Measurements from ENCODE around the gene NKIRAS1.
"Not testable (repeated sequence)": the region's sequence is repeated elsewhere in the genome, so short reads cannot be mapped to it uniquely, and the experiment has no call there.

Gene NKIRAS1

DNA sequence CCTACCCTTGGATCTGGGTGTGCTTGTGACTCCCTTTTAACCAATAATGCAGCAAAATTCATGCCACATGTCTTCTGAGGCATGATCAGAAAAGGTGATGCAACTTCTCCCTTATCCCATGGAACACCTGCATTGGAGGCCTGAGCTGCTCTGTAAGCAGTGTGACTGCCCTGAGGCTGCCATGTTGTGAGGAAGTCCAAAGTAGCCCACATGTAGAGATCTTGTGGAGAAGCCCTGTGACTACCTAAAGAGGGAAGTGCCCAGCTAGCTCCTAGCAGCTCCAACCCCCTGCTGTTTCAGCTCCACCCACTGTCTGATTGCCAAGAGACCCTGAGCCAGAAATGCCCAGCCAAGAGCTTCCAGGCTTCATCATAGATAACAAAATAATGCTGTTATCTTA lies 21.9 kb upstream of the NKIRAS1 start:
- no peak for DNase-seq

DNA sequence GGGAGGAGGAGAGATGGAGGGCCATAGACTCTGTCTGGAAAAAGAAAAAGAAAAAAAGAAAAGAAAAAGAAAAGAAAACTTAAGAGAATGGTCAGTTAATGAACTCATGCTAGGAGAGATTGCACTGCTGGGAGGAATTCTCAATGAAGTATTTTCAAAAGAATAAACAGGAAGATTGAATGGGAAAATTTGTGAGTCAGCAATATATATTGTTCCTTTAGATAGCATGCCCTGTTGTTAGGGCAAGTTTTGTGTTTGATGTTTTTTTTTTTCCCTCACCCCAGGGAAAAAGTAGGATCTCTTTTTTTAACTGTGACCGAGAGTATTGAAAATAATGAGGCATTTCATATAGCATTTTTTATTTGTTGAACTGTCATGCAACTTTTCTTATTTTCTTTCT lies 20.5 kb upstream of the NKIRAS1 start:
- DNase-seq: no peak

DNA sequence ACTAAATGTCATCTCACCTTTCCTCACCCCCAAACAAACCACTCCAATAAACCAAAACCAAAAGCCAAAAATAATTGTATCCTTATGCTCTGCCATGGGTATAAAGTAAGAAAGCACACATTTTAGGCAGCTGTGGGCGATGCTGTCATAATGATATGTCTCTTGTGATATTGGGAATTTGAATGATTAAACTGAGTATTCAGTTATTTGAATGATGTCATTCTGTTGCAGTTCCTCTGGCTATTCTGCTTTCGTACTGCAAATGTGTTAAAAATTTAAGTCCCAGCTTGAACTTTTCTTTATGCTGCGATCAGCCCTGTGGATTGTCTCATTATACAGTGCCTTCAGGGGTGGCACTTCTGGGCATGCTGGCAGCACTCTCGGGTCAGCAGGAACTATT lies 17.5 kb upstream of the NKIRAS1 start:
- no peak for DNase-seq

DNA sequence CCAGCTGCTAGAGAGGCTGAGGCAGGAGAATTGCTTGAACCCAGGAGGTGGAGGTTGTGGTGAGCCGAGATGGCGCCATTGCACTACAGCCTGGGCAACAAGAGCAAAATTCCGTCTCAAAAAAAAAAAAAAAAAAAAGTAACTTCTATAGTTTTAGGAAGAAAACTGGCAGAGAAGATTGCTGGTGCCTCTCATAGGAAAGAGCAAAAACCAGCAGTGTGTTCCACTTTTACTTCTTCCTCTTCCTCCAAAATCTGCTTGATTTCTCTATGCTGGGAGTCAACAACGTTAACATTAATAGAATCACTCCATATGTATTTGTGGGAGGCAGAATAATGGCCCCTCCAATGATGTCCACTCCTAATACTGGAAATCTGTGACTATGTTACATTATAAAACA lies 15.8 kb upstream of the NKIRAS1 start:
- no peak for DNase-seq

DNA sequence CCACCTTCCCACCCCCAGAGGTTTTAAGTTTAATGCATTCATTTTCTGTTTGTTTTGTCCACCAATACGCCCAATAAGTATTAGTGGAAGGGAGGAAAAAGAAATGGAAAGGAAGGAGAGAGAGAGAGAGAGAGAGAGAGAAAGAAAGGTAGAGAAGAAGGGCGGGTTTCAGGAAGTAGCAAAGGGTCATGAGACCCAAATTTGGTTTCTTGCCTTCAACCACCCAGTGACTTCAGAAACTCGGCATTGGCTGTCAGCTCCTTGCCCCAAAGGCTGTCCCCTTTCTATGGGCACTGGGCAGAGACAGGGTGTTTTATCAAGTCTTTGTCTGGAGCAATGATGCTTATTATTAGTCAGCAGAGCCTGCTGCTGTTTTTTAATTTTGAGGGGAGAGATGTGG lies 14.8 kb upstream of the NKIRAS1 start:
- DNase-seq: no peak

DNA sequence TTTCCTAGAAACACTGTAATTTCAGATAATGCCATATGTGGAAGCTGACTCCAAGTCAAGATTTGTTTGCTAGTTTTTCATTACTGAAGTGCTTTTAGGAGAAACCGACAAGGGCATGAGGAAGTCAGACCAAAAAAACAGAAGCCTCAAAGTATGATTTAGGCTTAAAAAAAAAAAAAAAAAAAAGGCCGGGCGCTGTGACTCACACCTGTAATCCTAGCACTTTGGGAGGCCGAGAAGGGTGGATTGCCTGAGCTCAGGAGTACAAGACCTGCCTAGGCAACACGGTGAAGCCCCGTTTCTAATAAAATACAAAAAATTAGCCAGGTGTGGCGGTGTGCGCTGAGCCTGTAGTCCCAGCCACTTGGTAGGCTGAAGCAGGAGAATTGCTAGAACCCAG lies 11.7 kb upstream of the NKIRAS1 start:
- DNase-seq: no peak

DNA sequence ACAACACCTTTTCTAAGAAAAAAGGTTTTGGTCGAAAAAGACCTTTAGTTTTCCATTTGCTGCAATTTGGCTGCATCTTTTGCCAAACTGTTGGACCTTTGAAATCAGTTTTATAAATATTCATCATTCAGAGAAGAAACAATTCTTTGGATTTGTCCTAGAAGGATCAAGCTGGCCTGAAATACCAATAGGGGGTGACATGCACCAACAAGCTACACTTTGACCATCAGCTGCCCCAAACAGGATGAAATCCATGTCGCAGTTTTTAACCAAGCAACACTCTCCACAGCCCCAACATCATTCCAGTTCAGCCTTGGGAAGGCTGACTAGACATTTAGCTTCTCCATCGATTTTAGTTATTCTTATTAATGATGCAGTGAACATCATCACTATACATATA lies 9.9 kb upstream of the NKIRAS1 start:
- DNase-seq: no peak

DNA sequence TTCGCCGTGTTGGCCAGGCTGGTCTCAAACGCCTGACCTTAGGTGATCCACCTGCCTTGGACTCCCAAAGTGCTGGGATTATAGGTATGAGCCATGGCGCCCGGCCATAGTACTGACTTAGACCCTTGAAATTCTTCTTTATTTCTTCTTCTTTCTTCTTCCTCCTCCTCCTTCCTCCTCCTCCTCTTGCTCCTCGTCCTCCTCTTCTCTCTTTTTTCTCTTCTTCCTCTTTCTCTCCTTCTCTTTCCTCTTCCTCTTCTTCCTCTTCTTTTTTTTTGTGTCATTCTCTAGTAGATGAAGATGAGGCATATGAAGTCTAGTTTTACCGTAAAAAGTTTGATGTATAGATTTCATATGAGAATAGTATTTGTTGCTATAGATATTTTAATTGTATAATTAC lies 9.5 kb upstream of the NKIRAS1 start:
- no peak for DNase-seq

DNA sequence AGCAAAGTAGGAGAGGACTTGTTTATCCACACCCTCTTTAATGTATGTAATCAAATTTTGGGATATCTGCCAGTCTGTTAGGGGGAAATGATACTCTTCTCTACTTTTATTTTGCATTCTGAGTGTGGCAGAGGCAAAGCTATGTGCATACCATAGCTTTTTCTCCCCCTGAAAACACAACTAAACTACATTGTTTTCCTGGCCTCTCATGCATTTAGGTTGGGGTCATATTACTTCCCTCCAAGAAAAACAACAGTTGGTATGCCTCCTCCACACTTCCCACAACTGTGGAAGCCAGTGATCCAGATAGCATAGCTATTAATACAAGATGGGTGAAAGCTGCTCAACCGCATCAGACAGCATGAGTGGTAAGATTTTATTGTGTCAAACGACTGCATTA lies 7.0 kb upstream of the NKIRAS1 start:
- no peak for DNase-seq

DNA sequence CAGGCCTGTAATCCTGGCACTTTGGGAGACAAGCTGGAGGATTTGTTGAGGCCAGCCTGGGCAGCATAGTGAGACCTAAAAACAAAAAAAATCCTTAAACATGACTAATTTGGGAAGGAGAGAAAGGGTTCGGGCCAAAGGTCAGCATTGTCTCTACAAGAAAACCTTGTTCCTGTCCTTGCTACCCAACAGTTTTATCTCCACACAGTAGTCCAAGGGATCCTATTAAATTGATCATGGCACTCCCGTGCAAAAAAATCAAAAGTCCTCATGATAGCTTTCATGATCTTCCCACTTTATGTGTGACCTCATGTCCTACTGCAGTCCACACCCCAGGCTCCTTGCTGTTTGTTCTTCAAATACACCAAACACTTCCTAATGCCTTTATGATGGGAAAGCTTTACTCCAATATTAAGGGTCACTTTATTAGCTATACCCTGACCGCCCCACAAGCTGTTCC lies 4.3 kb upstream of the NKIRAS1 start:
- DNase-seq: no peak

DNA sequence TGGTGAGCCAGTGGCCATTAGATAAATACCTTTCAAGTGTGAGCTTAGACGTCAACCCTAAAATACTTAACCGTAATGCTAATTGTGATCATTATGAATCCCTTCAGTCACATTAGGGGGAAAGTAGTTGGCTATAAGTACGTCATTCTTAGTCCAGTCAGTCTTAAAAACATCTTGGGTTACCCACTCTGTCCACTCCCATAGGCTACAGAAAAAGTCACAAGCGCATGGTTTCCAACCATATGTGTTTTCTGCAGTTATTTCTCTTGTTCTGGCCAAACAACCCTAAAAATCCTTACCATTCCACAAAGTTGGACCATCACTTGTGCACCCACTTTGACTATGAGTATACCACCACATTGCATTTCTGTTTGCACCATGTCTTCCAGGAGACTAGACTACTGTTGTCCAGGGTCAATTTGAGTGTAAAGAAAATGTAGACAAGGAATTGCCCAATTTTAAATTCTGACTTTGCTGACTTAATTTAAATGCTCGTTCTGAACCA lies 3.4 kb upstream of the NKIRAS1 start:
- no peak for DNase-seq

DNA sequence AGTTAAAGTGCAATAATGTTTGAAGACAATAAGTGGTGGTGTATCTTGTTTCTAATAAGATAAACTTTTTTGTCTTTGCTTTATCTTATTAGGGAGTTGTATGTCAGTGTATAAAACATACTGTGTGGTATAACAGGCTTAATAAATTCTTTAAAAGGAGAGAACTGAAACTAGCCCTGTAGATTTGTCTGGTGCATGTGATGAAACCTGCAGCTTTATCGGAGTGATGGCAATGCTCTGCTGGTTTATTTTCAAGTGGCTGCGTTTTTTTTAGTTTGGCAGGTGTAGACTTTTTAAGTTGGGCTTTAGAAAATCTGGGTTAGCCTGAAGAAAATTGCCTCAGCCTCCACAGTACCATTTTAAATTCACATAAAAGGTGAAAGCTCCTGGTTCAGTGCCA lies 2.8 kb upstream of the NKIRAS1 start:
- DNase-seq: no peak

DNA sequence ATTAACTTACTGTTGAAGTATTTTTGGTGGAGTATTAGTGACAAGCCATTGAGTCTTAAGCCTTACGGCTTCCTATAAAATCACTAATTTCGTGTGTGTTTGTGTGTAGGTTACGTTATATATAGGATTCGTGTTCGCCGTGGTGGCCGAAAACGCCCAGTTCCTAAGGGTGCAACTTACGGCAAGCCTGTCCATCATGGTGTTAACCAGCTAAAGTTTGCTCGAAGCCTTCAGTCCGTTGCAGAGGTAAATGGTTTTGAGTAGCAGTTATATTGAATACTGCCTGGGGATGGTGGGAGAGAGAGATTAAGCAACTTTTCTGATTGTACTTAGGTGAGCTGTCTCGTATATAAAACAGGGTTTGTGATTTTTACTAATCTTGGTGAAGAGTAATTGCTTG lies 1.5 kb upstream of the NKIRAS1 start:
- not testable (repeated sequence) for DNase-seq

DNA sequence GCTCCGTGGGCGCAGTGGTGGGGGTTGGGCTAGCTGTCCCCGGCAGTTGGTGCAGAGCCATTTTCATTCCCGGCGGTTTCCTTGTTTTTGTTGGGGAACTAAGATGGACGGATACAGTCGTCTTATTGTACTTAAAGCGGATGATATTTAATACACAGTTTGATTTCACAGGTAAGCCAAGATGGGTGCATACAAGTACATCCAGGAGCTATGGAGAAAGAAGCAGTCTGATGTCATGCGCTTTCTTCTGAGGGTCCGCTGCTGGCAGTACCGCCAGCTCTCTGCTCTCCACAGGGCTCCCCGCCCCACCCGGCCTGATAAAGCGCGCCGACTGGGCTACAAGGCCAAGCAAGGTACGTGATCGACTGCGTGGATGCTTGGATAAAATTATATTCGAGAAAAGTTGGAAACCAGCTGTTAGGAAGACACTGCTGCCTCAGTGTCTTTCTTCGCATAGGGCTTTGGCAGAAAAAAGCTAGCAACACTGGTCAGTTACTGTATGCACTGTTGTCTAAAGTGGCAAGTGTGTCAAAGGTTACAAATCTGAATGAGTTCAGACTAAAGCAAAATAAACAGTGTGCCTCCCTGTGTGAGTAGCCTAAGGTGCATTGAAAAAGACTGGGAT lies 1.0 kb upstream of the NKIRAS1 start:
- not testable (repeated sequence) for DNase-seq

DNA sequence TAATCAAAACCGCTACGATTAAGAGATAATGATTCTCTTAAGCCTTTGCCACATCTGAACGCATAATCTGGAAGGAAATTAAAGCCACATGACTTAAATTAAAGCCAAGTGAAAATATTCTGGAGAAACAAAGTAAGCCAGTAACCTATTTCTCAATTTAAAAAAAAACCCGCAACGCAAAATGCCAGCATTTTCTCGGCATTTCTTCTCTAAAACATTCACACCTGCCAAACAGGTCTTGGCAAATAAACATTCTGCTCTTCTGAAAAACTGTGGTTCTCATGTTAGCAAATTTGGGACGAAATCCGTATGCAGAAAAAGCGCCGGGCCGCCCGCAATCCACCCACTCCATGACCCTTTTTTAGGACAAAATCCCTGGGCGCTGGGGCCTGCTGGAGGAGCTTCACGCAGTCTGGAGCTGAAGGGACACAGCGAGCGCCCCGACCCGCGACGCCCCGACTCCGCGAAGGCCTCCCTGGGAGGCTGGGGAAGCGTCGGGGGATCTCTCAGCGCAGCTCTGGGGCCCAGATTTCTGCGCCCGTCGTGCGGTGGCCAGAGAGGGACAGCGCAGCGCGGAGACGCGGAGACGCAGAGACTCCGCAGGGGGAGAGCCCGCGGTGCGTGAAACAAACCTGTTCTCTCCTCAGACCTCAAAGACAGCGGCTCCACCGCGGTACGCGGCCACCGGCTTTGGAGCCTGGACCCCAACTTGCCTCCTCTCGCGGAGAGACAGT lies 471 bp downstream of the NKIRAS1 start:
- DNase-seq: no peak

DNA sequence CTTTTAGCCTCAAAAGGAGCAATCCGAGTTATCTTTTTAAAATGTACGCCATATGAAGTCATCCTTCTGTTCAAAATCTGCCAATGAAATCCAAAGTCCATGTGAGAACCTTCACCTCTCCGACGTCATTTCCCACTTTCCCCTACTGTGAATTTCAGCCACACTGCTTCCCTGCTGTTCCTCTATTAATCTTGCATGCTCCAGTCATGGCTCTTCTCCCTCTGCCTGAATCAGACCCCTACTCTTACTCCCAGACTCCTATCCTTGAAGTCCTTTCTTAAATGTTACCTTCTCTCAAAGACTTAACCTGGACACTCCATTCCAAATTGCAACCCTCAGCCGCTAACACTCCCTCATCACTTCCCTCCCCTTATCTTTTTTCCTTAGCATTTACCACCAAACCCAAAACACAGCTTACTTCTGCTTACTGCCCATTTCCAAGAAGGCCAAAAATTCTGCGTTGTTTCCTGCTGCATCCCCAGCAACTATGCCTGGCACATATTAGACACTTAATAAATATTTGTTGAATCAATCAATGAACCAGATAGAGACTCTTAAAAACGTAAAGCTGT lies 1.2 kb downstream of the NKIRAS1 start:
- no peak for DNase-seq

DNA sequence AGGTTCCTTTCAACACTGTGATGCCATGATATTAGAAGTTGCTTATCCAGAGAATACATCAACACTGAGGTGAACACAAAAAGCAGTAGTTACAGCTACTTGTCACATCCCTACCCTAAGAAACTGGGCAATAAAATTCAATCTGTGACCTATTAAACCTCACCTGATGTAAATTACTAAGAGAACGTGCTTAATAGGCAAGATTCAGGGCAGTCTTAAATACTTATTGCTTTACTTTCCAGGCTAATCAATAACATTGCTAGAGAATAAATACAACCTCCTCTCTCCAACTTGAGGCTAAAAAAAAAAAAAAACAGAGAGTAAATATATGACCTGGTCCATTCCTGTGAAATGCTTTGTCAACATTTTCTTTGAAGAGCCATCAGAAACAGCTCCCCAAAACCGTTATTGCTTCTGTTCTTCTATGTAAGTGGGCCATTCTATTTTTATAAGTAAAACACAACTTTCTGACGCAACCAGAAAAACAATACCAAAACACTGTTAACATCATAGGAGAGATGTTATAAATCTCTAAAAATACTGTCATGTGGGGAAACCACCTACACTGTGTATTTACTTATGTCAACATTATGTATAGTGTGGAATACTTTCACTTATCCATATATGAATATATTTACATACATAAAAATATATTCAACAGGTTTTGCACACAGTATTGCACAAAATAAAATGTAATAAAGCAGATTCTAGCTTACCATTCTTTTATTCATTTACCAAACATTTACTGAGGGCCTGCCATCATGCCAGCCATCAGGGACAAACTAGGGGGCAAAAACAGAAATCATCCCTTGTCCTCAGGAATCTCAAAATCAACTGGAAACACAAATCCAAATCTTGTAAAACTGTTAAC lies 2.7 kb downstream of the NKIRAS1 start:
- no peak for DNase-seq

DNA sequence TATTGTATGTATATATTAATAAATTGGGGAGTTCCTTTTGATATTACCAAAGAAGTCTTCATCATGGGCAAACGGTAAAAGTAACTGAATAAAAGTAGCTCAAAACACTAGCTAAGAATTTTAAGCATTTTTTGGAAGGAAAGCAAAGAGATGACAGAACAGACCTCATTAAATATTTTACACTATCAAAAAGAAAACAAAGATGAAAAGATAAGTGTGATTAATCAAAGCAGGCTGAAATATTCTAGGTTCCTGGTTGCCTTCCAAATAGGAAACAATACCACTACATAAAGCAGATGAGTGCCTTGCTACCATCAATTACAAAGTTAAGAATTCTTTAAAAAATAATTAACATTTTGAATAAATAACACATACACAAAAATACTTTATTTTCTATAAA lies 3.6 kb downstream of the NKIRAS1 start:
- DNase-seq: no peak

DNA sequence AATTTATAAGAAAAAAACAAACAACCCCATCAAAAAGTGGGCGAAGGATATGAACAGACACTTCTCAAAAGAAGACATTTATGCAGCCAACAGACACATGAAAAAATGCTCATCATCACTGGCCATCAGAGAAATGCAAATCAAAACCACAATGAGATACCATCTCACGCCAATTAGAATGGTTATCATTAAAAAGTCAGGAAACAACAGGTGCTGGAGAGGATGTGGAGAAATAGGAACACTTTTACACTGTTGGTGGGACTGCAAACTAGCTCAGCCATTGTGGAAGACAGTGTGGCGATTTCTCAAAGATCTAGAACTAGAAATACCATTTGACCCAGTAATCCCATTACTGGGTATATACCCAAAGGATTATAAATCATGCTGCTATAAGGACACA lies 4.5 kb downstream of the NKIRAS1 start:
- DNase-seq: not testable (repeated sequence)

DNA sequence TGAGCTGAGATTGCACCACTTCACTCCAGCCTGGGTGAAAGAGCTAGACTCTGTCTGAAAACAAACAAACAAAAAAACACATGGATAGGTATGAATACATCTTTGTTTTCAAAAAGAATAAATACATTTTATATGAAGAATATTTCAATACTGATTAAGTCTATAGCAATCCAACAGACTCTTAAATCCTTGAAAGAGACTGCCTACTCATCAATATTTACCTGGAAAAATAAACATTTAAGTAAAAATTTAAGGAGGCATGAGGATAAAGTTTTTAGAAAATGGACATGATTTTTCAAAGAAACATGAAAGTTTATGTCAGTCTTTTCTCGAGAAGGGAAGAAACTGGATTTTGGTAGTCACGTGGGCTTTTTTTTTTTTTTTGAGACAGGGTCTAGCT lies 5.4 kb downstream of the NKIRAS1 start:
- DNase-seq: no peak

DNA sequence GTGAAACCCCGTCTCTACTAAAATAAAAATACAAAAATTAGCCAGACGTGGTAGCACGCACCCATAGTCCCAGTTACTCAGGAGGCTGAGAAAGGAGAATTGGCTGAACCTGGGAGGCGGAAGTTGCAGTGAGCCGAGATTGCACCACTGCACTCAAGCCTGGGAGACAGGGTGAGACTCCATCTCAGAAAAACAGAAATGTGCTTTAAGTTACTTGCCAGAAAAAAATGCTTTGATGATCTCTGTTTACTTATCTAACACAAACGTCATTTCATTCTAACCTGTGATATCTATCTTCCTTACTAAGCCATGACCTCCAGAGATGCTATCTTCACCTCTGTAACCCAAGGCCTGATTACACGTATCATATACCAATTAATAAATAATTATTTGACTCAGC lies 7.4 kb downstream of the NKIRAS1 start:
- DNase-seq: no peak

DNA sequence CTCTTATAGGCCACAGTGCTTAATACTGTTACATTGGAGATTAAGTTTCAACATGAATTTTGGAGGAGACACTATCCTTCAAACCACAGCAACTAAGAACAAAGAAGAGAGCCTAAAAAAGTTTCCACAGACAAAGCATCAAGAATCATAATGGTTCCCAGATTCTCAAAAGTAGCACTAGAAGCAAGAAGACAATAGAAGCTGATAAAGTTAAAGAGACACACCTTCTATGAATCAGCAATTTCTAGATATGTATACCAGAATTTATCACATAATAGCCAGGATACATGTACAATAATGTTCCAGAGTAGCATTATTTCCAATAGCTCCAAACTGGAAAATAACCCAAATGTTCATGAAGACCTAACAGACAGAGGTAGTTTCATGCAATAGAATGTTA lies 12.2 kb downstream of the NKIRAS1 start:
- no peak for DNase-seq

DNA sequence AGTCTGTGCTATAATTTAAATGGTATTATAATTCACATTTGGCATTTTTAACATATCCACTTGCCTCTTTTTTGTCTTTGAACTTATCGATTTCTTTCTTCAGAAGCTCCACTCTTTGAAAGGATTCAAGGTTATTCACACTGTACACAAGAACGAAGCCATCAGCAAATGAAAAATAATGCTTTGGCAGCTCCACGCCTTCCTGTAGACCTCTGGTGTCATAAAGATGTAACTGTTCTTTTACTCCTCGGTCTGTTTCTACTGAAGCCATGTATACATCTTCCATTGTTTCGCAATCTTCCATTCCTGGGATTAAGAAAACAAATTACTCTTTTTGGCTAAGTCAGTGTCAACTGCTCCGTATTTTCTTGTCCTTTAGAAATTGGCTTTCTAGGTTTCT lies 16.0 kb downstream of the NKIRAS1 start:
- no peak for DNase-seq
